H9 (cell line): Measurements from ENCODE around the gene GAL3ST1. TPM values are rescaled to one million over a fixed set of nuclear protein-coding genes. Genes with fewer than 3 reads are reported as not detected.
"Not testable (repeated sequence)": the region's sequence is repeated elsewhere in the genome, so short reads cannot be mapped to it uniquely, and the experiment has no call there.

Experiments used
- DNase-seq: peaks from one replicate; pipeline ENCODE4 v3.0.0-alpha.2; 2017
- H2AFZ ChIP-seq: one replicate; pipeline ENCODE4 v1.6.1; 2013; ENCODE audit warnings: mild to moderate bottlenecking, low read length, control low read depth, moderate library complexity
- H2AK5ac ChIP-seq: 2 replicates; pipeline ENCODE4 v1.6.1; 2013; ENCODE audit warnings: low read length, control low read depth, mixed read lengths; ENCODE audit not compliant: insufficient read length
- H2BK120ac ChIP-seq: one replicate; pipeline ENCODE4 v1.6.1; 2013; ENCODE audit warnings: low read depth, mild to moderate bottlenecking, low read length, control low read depth, inconsistent platforms; ENCODE audit not compliant: poor library complexity, severe bottlenecking
- H2BK12ac ChIP-seq: 2 replicates; pipeline ENCODE4 v1.6.1; 2013; ENCODE audit warnings: low read length, control low read depth, mixed read lengths, low read depth; ENCODE audit not compliant: insufficient read length
- H2BK15ac ChIP-seq: 2 replicates; pipeline ENCODE4 v1.6.1; 2013; ENCODE audit warnings: low read depth, low read length, control low read depth
- H2BK20ac ChIP-seq: one replicate; pipeline ENCODE4 v1.6.1; 2013; ENCODE audit warnings: low read depth, mild to moderate bottlenecking, low read length, control low read depth, inconsistent platforms; ENCODE audit not compliant: poor library complexity, severe bottlenecking
- H2BK5ac ChIP-seq: 2 replicates; pipeline ENCODE4 v1.6.1; 2013; ENCODE audit warnings: low read length, control low read depth, mixed read lengths; ENCODE audit not compliant: insufficient read length
- H3K14ac ChIP-seq: 2 replicates; pipeline ENCODE4 v1.6.1; 2013; ENCODE audit warnings: low read length, control low read depth; ENCODE audit not compliant: insufficient read depth
- H3K18ac ChIP-seq: 2 replicates; pipeline ENCODE4 v1.6.1; 2013; ENCODE audit warnings: low read depth, mild to moderate bottlenecking, mixed read lengths, low read length, control low read depth; ENCODE audit not compliant: insufficient read length
- H3K23ac ChIP-seq: 2 replicates; pipeline ENCODE4 v1.6.1; 2013; ENCODE audit warnings: low read length, control low read depth, mixed read lengths, low read depth; ENCODE audit not compliant: insufficient read length
- H3K23me2 ChIP-seq: 2 replicates; pipeline ENCODE4 v1.6.1; 2013; ENCODE audit warnings: low read depth, mild to moderate bottlenecking, mixed read lengths, low read length, control low read depth; ENCODE audit not compliant: insufficient read length, poor library complexity, severe bottlenecking
- H3K27ac ChIP-seq: 2 replicates; pipeline ENCODE4 v1.5.1; 2013; ENCODE audit warnings: low read length, control low read depth, mixed read lengths, low read depth; ENCODE audit not compliant: insufficient read length
- H3K27me3 ChIP-seq: 2 replicates; pipeline ENCODE4 v1.6.1; 2013; ENCODE audit warnings: low read length, control low read depth, inconsistent platforms; ENCODE audit not compliant: insufficient read depth
- H3K4ac ChIP-seq: 2 replicates; pipeline ENCODE4 v1.6.1; 2013; ENCODE audit warnings: low read depth, mild to moderate bottlenecking, control low read depth, inconsistent platforms, low read length, moderate library complexity
- H3K4me1 ChIP-seq: 2 replicates; pipeline ENCODE4 v1.6.1; 2013; ENCODE audit warnings: low read length, control low read depth, inconsistent platforms; ENCODE audit not compliant: insufficient read depth
- H3K4me2 ChIP-seq: 2 replicates; pipeline ENCODE4 v1.6.1; 2013; ENCODE audit warnings: low read length, control low read depth, mixed read lengths; ENCODE audit not compliant: insufficient read length, insufficient read depth
- H3K56ac ChIP-seq: 2 replicates; pipeline ENCODE4 v1.6.1; 2013; ENCODE audit warnings: low read depth, mild to moderate bottlenecking, mixed read lengths, low read length, control low read depth; ENCODE audit not compliant: insufficient read length
- H3K79me1 ChIP-seq: 2 replicates; pipeline ENCODE4 v1.6.1; 2013; ENCODE audit warnings: low read depth, mild to moderate bottlenecking, moderate library complexity, low read length, control low read depth, inconsistent platforms; ENCODE audit not compliant: insufficient read depth, poor library complexity, severe bottlenecking
- H3K79me2 ChIP-seq: 2 replicates; pipeline ENCODE4 v1.6.1; 2013; ENCODE audit warnings: low read length, control low read depth, inconsistent platforms; ENCODE audit not compliant: insufficient read depth
- H3K9ac ChIP-seq: 2 replicates; pipeline ENCODE4 v1.6.1; 2013; ENCODE audit warnings: low read length, control low read depth, mixed read lengths; ENCODE audit not compliant: insufficient read length; ENCODE audit errors: extremely low read depth
- H3K9me3 ChIP-seq: one replicate; pipeline ENCODE4 v1.6.1; 2013; ENCODE audit warnings: low read depth, low read length, inconsistent platforms; ENCODE audit not compliant: control insufficient read depth
- H3T11ph ChIP-seq: one replicate; pipeline ENCODE4 v1.6.1; 2013; ENCODE audit warnings: mild to moderate bottlenecking, low read length, control low read depth, inconsistent platforms
- H4K20me1 ChIP-seq: one replicate; pipeline ENCODE4 v1.6.1; 2013; ENCODE audit not compliant: control insufficient read depth, insufficient read length, insufficient read depth
- H4K5ac ChIP-seq: 2 replicates; pipeline ENCODE4 v1.6.1; 2013; ENCODE audit warnings: low read depth, mild to moderate bottlenecking, mixed read lengths, low read length, control low read depth; ENCODE audit not compliant: insufficient read length
- H4K8ac ChIP-seq: replicated peaks from 2 replicates; pipeline ENCODE4 v1.6.1; 2013; ENCODE audit warnings: low read length, control low read depth, mixed read lengths, low read depth; ENCODE audit not compliant: insufficient read length
- H4K91ac ChIP-seq: 2 replicates; pipeline ENCODE4 v1.6.1; 2013; ENCODE audit warnings: low read depth, mild to moderate bottlenecking, moderate library complexity, mixed read lengths, low read length, control low read depth; ENCODE audit not compliant: insufficient read length
- H3K27ac Mint-ChIP-seq, 3 experiments: 2 replicates in 2 of 3; 3 replicates in 1 of 3; pipeline ENCODE4 v1.8.0; 2020 to 2021; ENCODE audit warnings: mixed read lengths in 3 of 3, mild to moderate bottlenecking in 1 of 3, moderate library complexity in 1 of 3
- H3K27me3 Mint-ChIP-seq: 2 replicates; pipeline ENCODE4 v1.8.0; 2021; ENCODE audit warnings: low read depth, mild to moderate bottlenecking, moderate library complexity, mixed read lengths
- H3K36me3 Mint-ChIP-seq, 3 experiments: 2 replicates in 2 of 3; 3 replicates in 1 of 3; pipeline ENCODE4 v1.8.0; 2020 to 2021; ENCODE audit warnings: low read depth in 3 of 3, mixed read lengths in 3 of 3; ENCODE audit not compliant: insufficient read depth in 1 of 3
- H3K4me1 Mint-ChIP-seq, 2 experiments: 2 replicates each; pipeline ENCODE4 v1.8.0; 2020; ENCODE audit warnings: mixed read lengths in 2 of 2
- H3K4me3 Mint-ChIP-seq, 2 experiments: 2 replicates in 1 of 2; 3 replicates in 1 of 2; pipeline ENCODE4 v1.8.0; 2020 to 2021; ENCODE audit warnings: mild to moderate bottlenecking in 2 of 2, mixed read lengths in 2 of 2, moderate library complexity in 1 of 2
- H3K9me3 Mint-ChIP-seq, 2 experiments: 2 replicates in 1 of 2; 3 replicates in 1 of 2; pipeline ENCODE4 v1.8.0; 2020; ENCODE audit warnings: mild to moderate bottlenecking in 2 of 2, mixed read lengths in 2 of 2, moderate library complexity in 1 of 2
- whole genome bisulfite sequencing: extraction: QIAGEN DNeasy Blood & Tissue Kit; methylation state at CpG from one replicate; pipeline ENCODE4 v1.1.7; 2013; ENCODE audit warnings: missing lambda C conversion rate, low lambda C conversion rate, mixed read lengths; ENCODE audit not compliant: insufficient read length; ENCODE audit errors: extremely low coverage; 5-methylcytosine and 5-hydroxymethylcytosine counted together
- total RNA-seq: library from RNA; stranded (reverse); gene quantifications from 2 replicates; pipeline ENCODE4 v1.2.1, GENCODE V29; 2021
- TF ChIP-seq, protein P1 (sequence below): fragments of 200-600 bp; sonication (generic); conservative IDR thresholded peaks from 3 replicates; pipeline ENCODE4 v1.8.0; 2021; ENCODE audit warnings: antibody characterized with exemption, mild to moderate bottlenecking

Gene GAL3ST1
- total RNA-seq, 1 experiment from 2014 or later: 5.1 TPM

DNA sequence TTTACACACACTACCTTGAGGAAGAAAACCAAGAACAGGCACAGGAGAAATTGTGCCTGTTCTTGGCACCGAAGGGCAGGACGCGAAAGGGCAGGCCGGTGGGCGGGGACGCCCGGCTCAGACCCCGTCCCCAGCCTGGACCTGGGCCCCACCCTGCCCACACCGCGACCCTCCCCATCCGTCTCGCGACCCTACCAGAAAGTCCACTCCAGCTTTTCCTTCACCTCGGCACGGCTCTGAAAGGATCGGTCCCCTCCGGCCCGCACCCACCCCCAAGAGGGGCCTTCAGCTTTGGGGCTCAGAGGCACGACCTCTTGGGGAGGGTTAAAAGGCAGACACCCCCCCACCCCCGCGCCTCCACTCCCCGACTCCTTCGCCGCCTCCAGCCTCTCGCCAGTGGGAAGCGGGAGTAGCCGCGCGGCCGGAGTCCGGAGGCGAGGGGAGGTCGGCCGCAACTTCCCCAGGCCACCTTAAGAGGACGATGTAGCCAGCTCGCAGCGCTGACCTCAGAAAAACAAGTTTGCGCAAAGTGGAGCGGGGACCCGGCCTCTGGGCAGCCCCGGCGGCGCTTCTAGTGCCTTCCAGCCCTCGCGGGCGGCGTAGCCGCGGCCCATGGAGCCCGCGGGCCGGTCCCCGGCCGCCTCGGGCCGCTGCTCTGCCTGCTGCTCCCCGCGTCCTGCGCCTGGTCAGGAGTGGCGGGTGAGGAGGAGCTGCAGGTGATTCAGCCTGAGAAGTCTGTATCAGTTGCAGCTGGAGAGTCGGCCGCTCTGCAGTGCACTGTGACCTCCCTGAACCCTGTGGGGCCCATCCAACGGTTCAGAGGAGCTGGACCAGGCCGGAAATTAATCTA is 32.3 kb downstream of the GAL3ST1 start:
- Histone ChIP-seq H2AFZ (no peak overlapping the region), H4K5ac (no peak overlapping the region), H3T11ph (no peak overlapping the region), H3K56ac (no peak overlapping the region), H3K27me3 (no peaks in the 10 kb centered on the region; the same call in 1 of the 2 replicates), H3K4ac (no peak overlapping the region), H4K91ac (no peak overlapping the region), H3K4me2 (peak overlapping the region; percentile 40), H4K20me1 (no peaks in the 10 kb centered on the region), H2BK15ac (no peak overlapping the region), H2BK120ac (no peak overlapping the region), H2BK5ac (no peak overlapping the region), H3K9me3 (no peaks in the 10 kb centered on the region), H3K27ac (no peak overlapping the region), H3K14ac (no peak overlapping the region), H3K23ac (no peak overlapping the region), H3K79me1 (no peaks in the 10 kb centered on the region), H2BK20ac (no peak overlapping the region), H4K8ac (no peak overlapping the region), H2BK12ac (no peak overlapping the region), H3K79me2 (no peaks in the 10 kb centered on the region), H3K18ac (no peak overlapping the region), H3K9ac (peak overlapping the region; percentile 1), H2AK5ac (no peak overlapping the region), H3K23me2 (no peaks in the 10 kb centered on the region), H3K4me1 (no peaks in the 10 kb centered on the region; the same call in 1 of the 2 replicates)
- TF ChIP-seq, protein P1, sequence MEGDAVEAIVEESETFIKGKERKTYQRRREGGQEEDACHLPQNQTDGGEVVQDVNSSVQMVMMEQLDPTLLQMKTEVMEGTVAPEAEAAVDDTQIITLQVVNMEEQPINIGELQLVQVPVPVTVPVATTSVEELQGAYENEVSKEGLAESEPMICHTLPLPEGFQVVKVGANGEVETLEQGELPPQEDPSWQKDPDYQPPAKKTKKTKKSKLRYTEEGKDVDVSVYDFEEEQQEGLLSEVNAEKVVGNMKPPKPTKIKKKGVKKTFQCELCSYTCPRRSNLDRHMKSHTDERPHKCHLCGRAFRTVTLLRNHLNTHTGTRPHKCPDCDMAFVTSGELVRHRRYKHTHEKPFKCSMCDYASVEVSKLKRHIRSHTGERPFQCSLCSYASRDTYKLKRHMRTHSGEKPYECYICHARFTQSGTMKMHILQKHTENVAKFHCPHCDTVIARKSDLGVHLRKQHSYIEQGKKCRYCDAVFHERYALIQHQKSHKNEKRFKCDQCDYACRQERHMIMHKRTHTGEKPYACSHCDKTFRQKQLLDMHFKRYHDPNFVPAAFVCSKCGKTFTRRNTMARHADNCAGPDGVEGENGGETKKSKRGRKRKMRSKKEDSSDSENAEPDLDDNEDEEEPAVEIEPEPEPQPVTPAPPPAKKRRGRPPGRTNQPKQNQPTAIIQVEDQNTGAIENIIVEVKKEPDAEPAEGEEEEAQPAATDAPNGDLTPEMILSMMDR: no peak
- Mint-ChIP-seq H3K27ac (peak overlapping the region in 1 of 3 experiments; percentile 85; a peak in 1 of 7 replicates), H3K4me1 (peaks cover 12 to 23% of the 10 kb centered on the region in 2 experiments), H3K4me3 (peak overlapping the region; percentile 62 to 78), H3K36me3 (peaks cover 0 to 2% (median 0%) of the 10 kb centered on the region in 3 experiments; a peak in 2 of 7 replicates), H3K27me3 (peaks cover 32% of the 10 kb centered on the region), H3K9me3 (no peaks in the 10 kb centered on the region)
- WGBS: no CpG with 5 or more reads among the region's 64 CpGs
- peak; percentile 62 for DNase-seq

DNA sequence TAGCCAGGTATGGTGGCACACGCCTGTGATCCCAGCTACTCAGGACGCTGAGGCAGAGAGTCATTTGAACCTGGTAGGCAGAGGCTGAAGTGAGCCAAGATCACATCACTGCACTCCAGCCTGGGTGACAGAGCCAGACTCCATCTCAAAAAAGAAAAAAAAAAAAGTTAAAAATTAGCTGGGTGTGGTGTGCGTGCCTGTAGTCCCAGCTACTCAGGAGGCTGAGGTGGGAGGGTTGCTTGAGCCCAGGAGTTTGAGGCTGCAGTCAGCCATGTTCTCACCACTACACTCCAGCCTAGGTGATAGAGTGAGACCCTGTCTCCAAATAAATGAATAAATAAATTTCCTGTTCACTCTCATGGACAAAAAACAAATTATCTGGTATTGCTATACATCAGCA is 33.0 kb downstream of the GAL3ST1 start:
- not testable (repeated sequence) for H3K79me1 ChIP-seq, H3K23ac ChIP-seq, H3K79me2 ChIP-seq, H3K27ac ChIP-seq, H4K20me1 ChIP-seq, H3K4ac ChIP-seq, H3K9me3 ChIP-seq, H2BK15ac ChIP-seq, H3K9me3 Mint-ChIP-seq, H3K14ac ChIP-seq, H3K56ac ChIP-seq, H2BK5ac ChIP-seq, H2BK120ac ChIP-seq, H4K91ac ChIP-seq, H2BK20ac ChIP-seq, H2AK5ac ChIP-seq, H3K18ac ChIP-seq, H3K27me3 ChIP-seq, H2BK12ac ChIP-seq, H3T11ph ChIP-seq, H2AFZ ChIP-seq, H3K4me1 ChIP-seq, H3K9ac ChIP-seq, H3K36me3 Mint-ChIP-seq, H4K5ac ChIP-seq, H4K8ac ChIP-seq, H3K23me2 ChIP-seq
- no CpG with 5 or more reads among the region's 3 CpGs for WGBS
- peak overlapping the region; percentile 40 for H3K4me2 ChIP-seq
- H3K4me3 Mint-ChIP-seq: peak overlapping the region; percentile 62 to 78
- peaks cover 32% of the 10 kb centered on the region for H3K27me3 Mint-ChIP-seq
- peak; percentile 14 for DNase-seq
- peak overlapping the region in 1 of 3 experiments; percentile 62; a peak in 1 of 7 replicates for H3K27ac Mint-ChIP-seq
- H3K4me1 Mint-ChIP-seq: peaks cover 15 to 22% of the 10 kb centered on the region in 2 experiments
